GM23248 (cell line): Measurements from ENCODE around the gene ZSCAN1.

ENCODE experiments used
- EZH2 ChIP-seq: fragments of 200-600 bp; sonication (generic); IDR thresholded peaks from 2 replicates; pipeline ENCODE4 v1.6.1; 2018; ENCODE audit warnings: antibody characterized with exemption, mild to moderate bottlenecking; ENCODE audit not compliant: insufficient read depth, poor library complexity, severe bottlenecking
- EZH2phosphoT487 ChIP-seq: fragments of 200-600 bp; sonication (generic); IDR thresholded peaks from 2 replicates; pipeline ENCODE4 v1.6.1; 2018; ENCODE audit warnings: antibody characterized with exemption, moderate library complexity, mild to moderate bottlenecking, low read depth; ENCODE audit not compliant: insufficient read depth

GRCh38 chr19:58058467-58058866 lies 24.6 kb downstream of the ZSCAN1 start:
- TF ChIP-seq EZH2 (no peak), EZH2phosphoT487 (no peak)
